ENCODE measurements around the gene NRAP. TPM values are rescaled to one million over a fixed set of nuclear protein-coding genes. Genes with fewer than 3 reads are reported as not detected.

The NRAP gene
- total and polyA plus RNA-seq, 2 donors (not counting 3 experiments of a cell fraction or from before 2014, with no cell fraction given): not detected

DNA sequence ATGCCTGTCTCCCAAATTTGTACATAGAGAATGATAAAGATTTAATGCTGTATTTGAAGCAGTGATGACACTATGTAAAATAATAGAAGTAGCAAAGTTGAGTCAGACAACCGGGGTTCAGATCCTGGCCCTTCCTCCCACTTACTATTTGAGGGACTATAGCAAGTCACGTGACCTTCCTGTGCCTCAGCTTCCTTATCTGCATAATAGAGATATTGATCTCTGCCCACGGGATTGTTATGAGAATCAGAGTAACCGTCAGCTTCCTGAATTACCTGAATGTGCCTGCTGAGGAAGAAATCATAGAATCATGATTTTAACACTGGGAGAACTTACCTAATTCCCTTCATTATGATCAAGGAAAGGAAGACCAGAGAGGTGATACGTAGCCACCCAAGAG is 42.8 kb upstream of the NRAP start:
- Histone ChIP-seq H3K27ac (ENCODE audit: insufficient read depth, low read depth, low read length) (no peak overlapping the region), H3K9ac (replicated peaks; ENCODE audit: extremely low read depth, insufficient read depth, low read length) (no peak overlapping the region), H3K4me3 (replicated peaks in 1 of 3; ENCODE audit: insufficient read depth in 1 of 3, low read depth in 1 of 3, low read length in 3 of 3) (no peak overlapping the region), H3K36me3 (ENCODE audit: control insufficient read depth in 2 of 2, extremely low read depth in 1 of 2, insufficient read depth in 2 of 2, low read length in 2 of 2) (peaks cover under 1 to 3% of the 10 kb centered on the region in 2 experiments), H3K9me3 (replicated peaks; ENCODE audit: control insufficient read depth, insufficient read depth, low read length) (no peaks in the 10 kb centered on the region), H3K4me2 (ENCODE audit: insufficient read depth, low read length) (no peak overlapping the region), H3K9me1 (replicated peaks; ENCODE audit: control insufficient read depth, extremely low read depth, insufficient read depth, low read length) (no peaks in the 10 kb centered on the region), H2AFZ (ENCODE audit: low read depth, low read length) (no peak overlapping the region), H3K79me2 (ENCODE audit: control insufficient read depth, insufficient read depth, low read length) (no peaks in the 10 kb centered on the region), H3K4me1 (ENCODE audit: control insufficient read depth, extremely low read depth, insufficient read depth, low read length) (peaks cover 20% of the 10 kb centered on the region), H4K20me1 (replicated peaks; ENCODE audit: control insufficient read depth, extremely low read depth, insufficient read depth, low read length) (no peaks in the 10 kb centered on the region), H3K27me3 (ENCODE audit: control insufficient read depth in 2 of 2, insufficient read depth in 2 of 2, low read length in 2 of 2) (no peaks in the 10 kb centered on the region)
- TF ChIP-seq POLR2A (IDR thresholded peaks at IDR 0.05; ENCODE audit: low read depth, low read length) (no peak), EZH2 (IDR thresholded peaks at IDR 0.05; ENCODE audit: borderline replicate concordance, low read depth, low read length, severe bottlenecking) (no peak), FOS (IDR thresholded peaks at IDR 0.05; ENCODE audit: borderline replicate concordance, insufficient read depth, low read length) (no peak), POLR2AphosphoS5 (IDR thresholded peaks at IDR 0.05; ENCODE audit: insufficient read depth, low read depth, low read length) (no peak), GATA2 (IDR thresholded peaks at IDR 0.05; ENCODE audit: insufficient read depth, insufficient read length, low read depth, low read length) (peak; percentile 87), CTCF (IDR thresholded peaks at IDR 0.05; ENCODE audit: extremely low read depth in 1 of 2, insufficient read depth in 1 of 2, low read depth in 1 of 2, low read length in 2 of 2) (no peak), MYC (IDR thresholded peaks at IDR 0.05; ENCODE audit: low read depth, low read length) (no peak), JUN (IDR thresholded peaks at IDR 0.05; ENCODE audit: borderline replicate concordance, insufficient read depth, insufficient read length, low read depth) (no peak)
- dilution Hi-C loops (cut with MboI; ENCODE audit: extremely low pct_ligation_motif_present, low sequenced_read_pairs): no loop called here
- FAIRE-seq (no peak), DNase-seq (ENCODE audit: low read depth, low spot score) (no peak)
- ChIA-PET POLR2A (no interaction called here), CTCF (interaction anchor here (1.1 to 3.1 kb wide), 3 partner anchors 27 to 397 kb away, joined by 3 to 52 read pairs (median 23); partner anchors contain the start of gene CASP7)
- BruUV-seq (replicated peaks): no TSS peak
- intact Hi-C loops (cut with micrococcal nuclease): loop anchor here (5.0 kb wide), 2 partner anchors 76 to 336 kb away; partner anchors contain the start of gene ADRB1

Data from endothelial cell of umbilical vein (primary cell).